PC-3 (cell line): ENCODE measurements around the gene CCDC91.

Experiments
- CTCF ChIP-seq: fragments of 300-600 bp; sonication (generic); conservative IDR thresholded peaks from 2 replicates; pipeline ENCODE4 v1.5.1; 2017; ENCODE audit warnings: antibody characterized with exemption, low read depth, mild to moderate bottlenecking, low read length
- EZH2 ChIP-seq: fragments of 300-600 bp; sonication (generic); IDR thresholded peaks from one replicate; pipeline ENCODE4 v1.6.1; 2017; ENCODE audit warnings: antibody characterized with exemption, mild to moderate bottlenecking, low read length; ENCODE audit not compliant: unreplicated experiment
- EZH2phosphoT487 ChIP-seq: fragments of 300-600 bp; sonication (generic); IDR thresholded peaks from 2 replicates; pipeline ENCODE4 v1.6.1; 2018; ENCODE audit warnings: mild to moderate bottlenecking, antibody characterized with exemption, low read length, borderline replicate concordance

GRCh38 chr12:28500373-28501024, 310.2 kb downstream of the CCDC91 start:
- TF ChIP-seq CTCF (no peak), EZH2phosphoT487 (no peak), EZH2 (no peak)
